Glomerular visceral epithelial cell (primary cell): ENCODE data around the gene PTMS.

Source experiments
- DNase-seq: peaks from one replicate; pipeline ENCODE4 v3.0.0-alpha.2; 2016; ENCODE audit errors: extremely low spot score

PTMS gene

DNA sequence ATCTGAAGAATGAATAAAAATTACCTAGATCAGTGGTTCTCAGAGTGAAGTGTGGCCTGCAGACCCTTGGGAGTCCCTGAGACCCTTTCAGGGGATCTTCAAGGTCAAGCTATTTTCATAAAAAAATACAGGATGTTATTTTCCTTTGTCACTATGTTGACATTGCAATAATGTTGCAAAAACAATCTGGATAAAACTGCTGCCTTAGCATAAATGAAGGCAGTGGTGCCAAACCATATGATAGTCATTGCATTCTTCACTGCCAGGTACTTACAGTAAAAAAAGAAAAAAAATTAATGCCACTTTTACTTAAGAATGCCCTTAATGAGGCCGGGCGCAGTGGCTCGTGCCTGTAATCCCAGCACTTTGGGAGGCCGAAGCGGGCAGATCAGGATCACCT, 21.1 kb downstream of the PTMS start:
- DNase-seq = no peak

DNA sequence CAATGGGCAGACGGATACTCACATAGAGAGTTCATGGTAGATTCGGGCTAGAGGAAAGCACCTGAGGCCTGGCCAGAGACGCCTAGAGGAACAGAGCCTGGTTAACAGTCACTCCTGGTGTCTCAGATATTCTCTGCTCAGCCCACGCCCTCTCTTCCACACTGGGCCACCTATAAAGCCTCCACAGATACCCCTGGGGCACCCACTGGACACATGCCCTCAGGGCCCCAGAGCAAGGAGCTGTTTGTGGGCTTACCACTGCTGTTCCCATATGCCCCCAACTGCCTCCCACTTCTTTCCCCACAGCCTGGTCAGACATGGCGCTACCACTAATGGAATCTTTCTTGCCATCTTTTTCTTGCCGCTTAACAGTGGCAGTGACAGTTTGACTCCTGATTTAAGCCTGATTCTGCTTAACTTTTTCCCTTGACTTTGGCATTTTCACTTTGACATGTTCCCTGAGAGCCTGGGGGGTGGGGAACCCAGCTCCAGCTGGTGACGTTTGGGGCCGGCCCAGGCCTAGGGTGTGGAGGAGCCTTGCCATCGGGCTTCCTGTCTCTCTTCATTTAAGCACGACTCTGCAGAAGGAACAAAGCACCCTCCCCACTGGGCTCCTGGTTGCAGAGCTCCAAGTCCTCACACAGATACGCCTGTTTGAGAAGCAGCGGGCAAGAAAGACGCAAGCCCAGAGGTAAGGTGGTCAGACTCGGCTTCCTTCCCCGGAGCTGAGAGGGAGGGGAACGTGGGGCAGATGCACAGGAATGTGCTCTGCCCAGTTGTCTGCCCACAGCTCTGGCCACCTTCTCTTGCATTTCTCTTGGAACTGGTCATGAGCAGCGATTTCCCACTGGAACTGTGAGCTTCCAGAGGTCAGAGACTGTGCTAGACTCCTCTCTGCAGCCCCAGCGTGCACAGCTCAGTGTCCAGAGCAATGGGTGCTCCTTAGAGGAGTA, 23.1 kb downstream of the PTMS start, which contains the start of gene CD4:
Gene CD4 (plus strand): TSS at position 557 of the 953 bp plus-strand sequence. CDS start 10,611 bp downstream, outside the sequence.
- no peak for DNase-seq

DNA sequence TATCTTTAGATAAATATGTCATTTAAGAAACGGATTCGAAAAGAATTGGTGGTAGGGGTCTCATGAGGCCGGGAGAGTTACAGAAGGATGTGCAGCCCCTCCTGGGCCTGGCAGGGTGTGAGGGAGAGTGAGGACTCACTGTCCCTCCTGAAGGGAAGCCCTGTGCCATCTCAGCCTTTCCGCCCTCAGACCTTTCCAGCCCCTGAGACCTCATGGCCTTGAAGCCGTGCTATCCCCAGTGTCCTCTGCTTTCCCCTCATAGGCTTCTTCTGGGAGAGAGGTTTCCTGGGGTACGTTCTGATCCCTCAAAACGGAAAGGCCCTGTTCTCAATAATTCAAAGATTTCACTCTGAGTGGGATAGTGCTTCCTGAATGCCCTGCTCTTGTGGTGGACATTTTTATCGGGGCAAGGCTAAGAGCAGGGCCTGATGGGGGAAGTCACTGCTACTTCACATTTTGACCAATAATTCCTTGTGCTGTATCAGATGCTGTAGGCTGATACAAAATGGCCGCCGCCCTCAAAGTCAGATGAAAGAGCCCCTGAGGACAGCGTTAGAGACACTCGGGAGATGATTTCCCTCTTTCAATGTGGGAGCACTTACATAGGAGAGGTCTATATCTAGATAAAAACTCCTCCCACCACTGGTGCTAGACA, 24.5 kb downstream of the PTMS start:
- DNase-seq = no peak

DNA sequence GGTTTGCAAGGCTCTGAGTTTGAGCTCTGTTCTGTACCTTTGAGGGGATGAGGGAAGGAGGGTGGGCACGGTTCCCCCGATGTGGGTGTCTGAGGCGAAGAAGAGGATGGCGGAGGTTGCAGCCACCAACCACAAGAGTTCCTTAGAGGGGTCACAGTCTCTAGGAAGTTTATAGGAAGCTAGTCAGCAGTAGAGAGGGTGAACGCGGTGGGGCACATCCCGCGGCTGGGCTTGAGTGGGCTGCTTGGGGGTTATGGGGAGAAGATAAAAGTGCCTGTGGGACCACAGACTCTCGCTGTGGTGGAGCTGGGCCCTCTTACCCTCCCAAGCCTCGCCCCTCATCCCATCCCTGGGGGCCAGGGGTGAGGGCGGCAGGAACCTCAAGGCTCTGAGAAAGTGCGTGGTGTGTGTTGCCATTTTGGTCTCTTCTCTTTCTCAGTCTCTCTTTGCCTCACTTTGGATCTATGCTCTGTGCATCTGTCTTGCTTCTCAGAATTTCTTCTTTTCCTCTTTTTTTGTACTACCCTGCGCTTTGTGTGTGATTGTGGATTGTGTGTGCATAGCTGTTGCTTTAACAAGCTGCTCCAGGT, 25.9 kb downstream of the PTMS start:
- DNase-seq = no peak

DNA sequence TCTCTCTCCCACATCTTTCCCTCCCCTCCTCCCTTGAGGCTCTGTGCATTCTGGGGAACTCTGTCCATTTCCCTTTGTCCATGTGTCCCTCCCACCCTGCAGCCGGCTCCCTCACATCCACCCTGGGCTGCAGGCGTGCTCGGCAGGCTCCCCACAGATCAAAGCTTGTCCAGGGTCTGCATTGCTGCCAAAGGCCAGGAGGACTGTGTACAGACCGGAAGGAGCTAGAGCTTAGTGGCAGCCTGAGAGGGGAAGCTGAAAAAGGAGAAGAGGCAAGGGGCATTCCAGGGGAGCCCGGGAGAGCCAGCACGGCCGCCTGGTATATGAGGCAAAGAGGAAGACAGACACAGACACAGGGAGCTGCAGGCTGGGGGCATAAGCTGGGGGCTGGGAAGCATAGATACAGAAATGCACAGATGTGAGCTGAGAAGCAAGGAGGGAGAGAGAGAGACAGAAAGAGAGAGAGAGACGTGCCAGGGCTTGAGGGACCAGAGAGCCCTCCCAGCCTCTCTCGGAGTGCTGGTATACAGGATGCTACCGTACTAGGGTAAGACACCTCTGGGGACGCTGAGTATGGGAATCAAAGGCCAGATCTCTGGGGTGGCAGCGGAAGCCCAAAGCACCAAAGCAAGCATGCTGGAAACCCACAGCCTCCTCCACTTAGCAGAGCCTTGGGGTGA, 26.5 kb downstream of the PTMS start:
- DNase-seq = no peak

DNA sequence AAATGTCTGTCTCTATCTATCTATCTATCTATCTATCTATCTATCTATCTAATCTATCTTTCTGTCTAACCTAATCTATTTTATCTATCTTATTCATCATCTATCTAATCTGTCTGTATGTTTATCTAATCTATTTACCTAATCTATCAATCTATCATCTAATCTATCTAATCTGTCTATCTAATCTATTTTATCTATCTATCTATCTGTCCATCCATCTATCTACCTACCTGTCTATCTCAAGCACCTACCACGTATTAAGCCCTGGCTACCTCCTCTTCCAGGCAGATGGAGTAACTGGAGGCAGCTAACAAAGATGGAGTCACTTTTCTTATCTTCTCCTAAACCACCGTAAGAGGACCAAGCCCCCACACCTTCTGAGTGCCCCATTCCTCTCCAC, 28.9 kb downstream of the PTMS start:
- no peak for DNase-seq

DNA sequence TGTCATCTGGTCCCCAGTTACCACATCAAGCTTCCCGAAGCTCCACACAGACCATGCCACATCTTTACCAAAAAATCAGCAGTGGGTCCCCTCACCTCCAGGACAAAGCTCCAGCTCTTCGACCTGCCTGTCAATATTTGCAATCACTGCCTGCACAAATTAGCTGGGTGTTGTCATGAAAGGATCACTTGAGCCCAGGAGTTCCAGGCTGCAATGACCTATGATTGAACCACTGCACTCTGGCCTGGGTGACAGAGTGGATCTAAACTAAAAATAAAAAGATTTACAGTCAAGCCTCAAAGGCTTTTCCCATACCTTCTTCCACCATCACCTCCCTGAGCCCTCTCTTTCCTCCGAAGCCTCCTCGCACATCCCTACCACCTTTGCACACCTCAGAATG, 30.4 kb downstream of the PTMS start:
- DNase-seq = no peak

DNA sequence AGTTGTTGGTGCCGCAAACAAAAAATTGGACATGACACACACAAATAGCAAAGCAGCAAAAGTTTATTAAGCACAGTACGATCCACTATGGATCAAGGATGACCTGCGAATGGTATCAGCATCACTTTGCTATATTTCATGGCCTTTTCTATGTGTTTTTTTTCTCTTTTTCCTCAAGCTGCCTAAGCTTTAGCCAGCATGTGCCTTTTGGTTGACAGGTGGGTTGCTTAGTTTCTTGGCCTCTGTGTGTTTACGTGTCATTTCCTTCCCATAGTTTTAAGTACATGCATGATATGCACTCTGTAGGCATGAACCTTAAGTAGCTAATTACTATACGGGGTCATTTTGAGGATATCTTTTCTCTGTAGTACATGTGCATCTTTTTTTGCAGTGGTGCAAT, 33.0 kb downstream of the PTMS start:
- no peak for DNase-seq

DNA sequence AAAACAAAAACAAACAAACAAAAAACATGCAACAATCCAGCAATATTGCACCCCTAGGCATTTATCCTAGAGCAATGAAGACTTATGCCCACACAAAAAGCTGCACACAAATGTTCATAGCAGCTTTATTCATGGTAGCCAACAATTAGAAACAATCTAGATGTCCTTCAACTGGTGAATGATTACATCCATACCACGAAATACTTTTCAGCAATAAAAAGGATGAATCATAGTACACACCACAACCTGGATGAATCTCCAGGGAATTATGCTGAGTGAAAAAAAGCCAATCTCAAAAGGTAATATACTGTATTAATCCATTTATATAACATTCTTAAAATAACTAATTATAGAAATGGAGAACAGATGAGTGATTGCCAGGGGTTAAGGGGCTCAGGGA, 41.0 kb downstream of the PTMS start:
- DNase-seq = no peak

DNA sequence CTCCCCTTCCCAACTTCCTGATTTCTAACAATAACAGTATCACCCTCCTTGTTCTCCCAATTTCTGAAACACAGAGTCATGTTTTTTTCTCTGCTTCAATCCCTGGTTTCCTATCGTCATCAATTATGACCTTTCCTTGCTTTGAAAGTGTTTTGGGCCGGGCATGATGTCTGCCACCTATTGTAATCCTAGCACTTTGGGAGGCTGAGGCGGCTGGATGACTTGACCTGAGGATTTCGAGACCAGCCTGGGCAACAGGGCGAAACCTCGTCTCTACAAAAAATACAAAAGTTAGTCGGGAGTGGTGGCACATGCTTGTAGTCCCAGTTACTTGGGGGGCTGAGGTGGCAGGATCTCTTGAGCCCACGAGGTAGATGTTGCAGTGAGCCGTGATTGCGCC, 42.9 kb downstream of the PTMS start:
- no peak for DNase-seq

DNA sequence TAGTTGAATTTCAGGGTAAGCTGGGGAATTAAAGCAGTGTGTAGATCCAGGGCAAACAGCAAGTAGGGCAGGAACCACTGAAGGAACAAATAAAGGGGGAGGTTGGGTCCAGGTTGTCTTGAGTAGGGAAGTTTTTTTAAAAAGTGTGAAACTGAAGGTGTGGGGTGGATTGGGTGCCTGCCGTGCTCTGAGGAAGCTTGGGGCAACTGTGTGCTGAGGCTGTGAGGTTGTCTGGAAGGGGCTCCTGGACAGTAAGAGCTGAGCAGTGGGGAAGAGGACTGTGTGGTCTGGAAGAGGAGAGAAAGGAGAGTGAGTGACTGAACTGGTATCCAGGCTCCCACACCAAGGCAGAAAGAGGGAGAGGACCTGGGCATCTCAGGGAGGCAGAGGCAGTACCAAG, 44.6 kb downstream of the PTMS start:
- no peak for DNase-seq

DNA sequence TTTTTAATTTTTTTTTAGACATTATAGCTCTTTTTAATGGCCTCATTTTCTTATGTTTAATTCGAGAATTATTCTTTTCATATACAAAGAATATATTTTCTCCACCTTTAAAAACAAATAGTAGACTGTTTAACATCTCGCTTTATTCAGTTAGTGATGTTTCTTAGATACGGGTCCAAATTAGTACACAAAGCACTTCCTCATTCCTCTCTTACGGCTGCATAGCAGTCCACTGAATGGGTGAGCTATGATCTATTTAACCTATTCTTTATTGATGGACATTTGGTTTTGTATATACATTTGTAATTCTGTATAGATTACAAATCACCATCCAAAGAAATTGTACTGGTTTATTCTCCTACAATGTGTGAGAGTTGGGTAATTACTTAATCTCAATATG, 47.2 kb downstream of the PTMS start:
- no peak for DNase-seq

DNA sequence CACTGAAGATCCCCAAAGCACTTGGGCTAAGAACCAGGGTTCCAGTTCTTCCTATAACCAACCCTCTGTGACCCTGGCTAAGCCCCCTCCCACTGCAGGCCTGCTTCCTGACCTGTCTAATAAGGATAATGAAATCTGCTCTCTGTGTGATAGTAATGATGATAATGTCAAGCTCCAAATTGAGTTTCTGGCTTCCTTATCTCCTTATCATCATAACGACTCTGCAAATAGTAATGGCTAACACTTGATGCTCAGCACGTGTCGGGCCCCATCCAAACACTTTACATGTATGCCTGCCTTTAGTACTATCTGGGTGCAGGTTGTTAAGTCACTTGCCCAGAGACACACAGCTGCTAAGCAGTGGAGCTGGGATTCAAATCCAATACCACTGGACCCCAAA, 50.4 kb downstream of the PTMS start:
- no peak for DNase-seq

DNA sequence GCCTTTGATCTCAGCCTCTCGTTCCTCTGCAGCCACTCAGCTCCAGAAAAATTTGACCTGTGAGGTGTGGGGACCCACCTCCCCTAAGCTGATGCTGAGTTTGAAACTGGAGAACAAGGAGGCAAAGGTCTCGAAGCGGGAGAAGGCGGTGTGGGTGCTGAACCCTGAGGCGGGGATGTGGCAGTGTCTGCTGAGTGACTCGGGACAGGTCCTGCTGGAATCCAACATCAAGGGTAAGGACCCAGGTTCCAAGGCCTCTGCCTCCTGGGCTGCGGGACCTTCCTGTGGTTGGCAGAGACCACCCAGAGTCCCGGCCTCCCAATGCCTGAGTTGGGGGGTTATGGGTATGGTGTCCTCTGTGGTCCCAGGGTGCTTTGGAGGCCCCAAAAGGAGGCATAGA, 50.9 kb downstream of the PTMS start:
- no peak for DNase-seq

DNA sequence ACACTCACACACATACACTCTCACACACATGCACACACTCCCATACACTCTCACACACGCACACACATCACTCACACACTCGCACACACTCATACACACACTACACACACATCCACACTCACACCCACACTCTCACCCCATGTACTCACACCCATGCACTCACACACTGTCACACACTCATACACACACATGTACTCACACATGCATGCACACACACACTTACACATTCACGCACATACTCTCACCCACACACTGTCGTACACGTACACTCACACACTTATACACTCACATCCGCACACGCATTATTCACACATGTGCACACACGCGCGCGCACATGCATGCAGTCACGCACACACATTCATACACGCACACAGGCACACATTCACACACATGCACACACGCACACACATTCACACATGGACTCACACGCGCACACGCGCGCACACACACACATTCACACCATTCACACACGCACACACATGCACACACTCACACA, 51.5 kb downstream of the PTMS start:
- no peak for DNase-seq

DNA sequence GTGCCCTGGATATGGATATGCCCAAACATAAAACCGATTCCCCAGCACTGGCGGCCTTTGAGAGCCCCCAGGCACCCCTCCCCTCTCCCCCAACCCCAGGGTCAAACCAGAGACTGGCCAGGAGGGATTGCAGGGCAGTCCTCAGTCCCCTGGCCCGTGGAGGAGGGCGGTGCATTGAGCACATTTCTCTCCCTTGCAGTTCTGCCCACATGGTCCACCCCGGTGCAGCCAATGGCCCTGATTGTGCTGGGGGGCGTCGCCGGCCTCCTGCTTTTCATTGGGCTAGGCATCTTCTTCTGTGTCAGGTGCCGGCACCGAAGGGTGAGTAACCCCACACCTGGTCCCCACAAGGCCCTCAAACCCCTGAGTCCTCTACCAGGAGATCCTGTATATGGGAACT, 52.1 kb downstream of the PTMS start:
- DNase-seq = no peak

DNA sequence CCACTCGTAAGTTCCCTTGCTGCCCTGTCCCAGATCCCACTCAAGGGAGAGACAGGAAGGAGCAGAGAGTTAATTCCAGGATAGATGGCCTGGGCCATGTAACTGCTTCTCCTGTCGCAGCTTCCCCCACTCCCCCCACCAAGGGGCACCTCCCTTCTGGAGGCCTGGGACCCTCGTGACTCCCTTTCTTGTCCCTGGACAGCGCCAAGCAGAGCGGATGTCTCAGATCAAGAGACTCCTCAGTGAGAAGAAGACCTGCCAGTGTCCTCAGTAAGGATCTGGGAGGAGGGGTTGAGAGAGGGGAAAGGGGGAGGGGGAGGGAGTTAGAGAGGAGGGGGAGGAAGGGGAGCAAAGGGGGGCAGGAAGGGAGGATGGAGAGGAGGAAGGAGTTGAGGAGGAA, 52.5 kb downstream of the PTMS start:
- DNase-seq = no peak

DNA sequence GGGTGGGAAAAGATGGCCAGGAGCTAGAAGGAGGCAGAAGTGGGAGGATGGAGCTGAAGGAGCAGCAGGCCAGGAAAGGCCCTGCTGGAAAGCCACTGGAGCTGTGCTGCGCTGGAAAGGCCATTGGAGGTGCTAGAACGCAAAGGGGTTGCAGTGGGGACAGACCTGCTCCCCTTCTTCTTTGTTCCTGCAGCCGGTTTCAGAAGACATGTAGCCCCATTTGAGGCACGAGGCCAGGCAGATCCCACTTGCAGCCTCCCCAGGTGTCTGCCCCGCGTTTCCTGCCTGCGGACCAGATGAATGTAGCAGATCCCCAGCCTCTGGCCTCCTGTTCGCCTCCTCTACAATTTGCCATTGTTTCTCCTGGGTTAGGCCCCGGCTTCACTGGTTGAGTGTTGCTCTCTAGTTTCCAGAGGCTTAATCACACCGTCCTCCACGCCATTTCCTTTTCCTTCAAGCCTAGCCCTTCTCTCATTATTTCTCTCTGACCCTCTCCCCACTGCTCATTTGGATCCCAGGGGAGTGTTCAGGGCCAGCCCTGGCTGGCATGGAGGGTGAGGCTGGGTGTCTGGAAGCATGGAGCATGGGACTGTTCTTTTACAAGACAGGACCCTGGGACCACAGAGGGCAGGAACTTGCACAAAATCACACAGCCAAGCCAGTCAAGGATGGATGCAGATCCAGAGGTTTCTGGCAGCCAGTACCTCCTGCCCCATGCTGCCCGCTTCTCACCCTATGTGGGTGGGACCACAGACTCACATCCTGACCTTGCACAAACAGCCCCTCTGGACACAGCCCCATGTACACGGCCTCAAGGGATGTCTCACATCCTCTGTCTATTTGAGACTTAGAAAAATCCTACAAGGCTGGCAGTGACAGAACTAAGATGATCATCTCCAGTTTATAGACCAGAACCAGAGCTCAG, 53.2 kb downstream of the PTMS start:
- DNase-seq = no peak

DNA sequence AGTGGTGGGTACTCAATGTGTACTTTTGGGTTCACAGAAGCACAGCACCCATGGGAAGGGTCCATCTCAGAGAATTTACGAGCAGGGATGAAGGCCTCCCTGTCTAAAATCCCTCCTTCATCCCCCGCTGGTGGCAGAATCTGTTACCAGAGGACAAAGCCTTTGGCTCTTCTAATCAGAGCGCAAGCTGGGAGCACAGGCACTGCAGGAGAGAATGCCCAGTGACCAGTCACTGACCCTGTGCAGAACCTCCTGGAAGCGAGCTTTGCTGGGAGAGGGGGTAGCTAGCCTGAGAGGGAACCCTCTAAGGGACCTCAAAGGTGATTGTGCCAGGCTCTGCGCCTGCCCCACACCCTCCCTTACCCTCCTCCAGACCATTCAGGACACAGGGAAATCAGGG, 54.0 kb downstream of the PTMS start:
- no peak for DNase-seq
